NCI-H2081 treated with DMSO at 0.1 percent for 48 hours (cell line): ENCODE results near the gene RAB10.
"Not testable (repeated sequence)": the region's sequence is repeated elsewhere in the genome, so short reads cannot be mapped to it uniquely, and the experiment has no call there.

Experiments used
- DNase-seq: peaks from one replicate; lab custom pipeline; 2025; lab: John Stamatoyannopoulos, UW

The RAB10 gene

DNA sequence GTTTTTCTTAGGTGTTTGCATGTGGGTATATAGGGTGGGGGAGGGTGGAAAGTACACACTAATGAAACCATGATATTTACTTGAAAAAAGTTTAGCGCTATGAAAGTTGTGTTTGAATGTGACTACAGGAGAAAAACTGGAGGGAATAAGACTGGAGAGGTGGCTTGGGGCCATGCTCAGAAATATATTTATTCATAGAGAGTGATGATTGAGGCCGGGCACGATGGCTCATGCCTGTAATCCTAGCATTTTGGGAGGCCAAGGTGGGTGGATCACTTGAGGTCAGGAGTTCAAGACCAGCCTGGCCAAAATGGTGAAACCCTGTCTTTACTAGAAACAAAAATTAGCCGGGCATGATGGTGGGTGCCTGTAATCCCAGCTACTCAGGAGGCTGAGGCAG, 55.0 kb downstream of the RAB10 start:
- DNase-seq: not testable (repeated sequence)

DNA sequence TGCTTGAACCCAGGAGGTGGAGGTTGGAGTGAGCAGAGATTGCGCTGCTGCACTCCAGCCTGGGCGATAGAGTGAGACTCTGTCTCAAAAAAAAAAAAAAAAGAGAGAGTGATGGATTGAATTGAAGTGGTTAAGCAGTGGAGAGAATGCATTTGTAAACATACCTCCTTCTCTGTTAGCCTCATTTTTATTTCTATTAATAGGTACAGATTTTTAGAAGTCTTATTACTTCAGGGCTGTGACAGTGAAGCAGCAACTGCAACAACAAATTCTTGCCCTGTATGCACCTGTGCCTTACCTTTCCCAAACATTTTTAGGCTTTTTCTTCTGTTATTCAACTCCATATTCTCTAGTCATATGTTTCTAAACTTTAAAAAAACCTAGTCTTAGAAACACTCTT, 55.5 kb downstream of the RAB10 start:
- DNase-seq: no peak

DNA sequence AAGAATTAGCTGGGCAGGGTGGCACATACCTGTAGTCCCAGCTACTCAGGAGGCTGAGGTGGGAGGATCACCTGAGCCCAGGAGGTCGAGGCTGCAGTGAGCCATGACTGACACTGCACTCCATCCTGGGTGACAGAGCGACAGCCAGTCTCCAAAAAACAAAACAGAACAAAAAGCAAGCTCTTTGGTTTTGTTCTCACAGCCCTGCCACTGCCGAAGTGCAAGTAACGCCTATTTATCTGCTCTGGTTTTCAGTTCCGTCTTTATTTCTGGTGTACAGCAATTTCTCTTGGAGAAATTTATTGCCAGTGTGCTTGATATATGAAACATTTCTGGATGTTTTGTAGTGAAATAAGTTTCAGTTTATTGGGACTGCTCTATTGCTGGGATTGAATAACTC, 61.9 kb downstream of the RAB10 start:
- DNase-seq: no peak

DNA sequence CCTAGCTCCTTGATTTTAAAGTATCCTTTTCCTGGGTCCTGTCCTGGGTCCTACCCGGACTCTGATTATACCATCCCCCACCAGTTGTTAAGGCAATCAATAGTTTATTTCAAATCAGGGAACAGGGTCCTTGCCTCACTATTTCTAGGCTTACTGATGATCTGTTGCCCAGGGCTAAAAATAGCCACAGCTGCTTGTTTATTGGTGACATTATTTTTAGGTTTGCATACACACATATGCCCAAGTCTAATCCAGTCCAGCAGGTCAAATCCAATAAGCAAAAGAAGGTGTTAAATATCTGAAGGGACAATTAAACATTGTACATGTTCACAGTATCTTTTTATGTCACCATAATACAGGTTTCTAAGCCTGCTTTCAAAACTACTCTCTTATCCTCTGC, 66.0 kb downstream of the RAB10 start:
- no peak for DNase-seq

DNA sequence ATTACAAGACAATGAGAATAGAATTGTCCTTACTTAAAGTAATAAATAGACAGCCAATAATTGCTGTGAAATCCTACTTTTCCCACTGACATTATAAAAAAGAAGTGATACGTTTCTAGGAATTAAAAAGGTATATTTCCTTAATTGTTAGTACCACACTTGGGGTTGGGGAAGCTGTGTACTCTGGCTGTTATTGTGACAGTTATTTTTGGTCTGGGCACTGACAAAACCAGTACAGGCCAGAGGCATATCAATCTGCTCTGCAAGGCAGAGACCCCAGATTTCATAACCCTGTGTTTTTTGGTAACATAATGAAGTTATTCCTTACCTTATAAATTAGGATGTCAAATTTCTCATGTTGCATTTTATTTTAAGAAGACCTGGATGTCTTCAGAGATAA, 66.5 kb downstream of the RAB10 start:
- DNase-seq: no peak

DNA sequence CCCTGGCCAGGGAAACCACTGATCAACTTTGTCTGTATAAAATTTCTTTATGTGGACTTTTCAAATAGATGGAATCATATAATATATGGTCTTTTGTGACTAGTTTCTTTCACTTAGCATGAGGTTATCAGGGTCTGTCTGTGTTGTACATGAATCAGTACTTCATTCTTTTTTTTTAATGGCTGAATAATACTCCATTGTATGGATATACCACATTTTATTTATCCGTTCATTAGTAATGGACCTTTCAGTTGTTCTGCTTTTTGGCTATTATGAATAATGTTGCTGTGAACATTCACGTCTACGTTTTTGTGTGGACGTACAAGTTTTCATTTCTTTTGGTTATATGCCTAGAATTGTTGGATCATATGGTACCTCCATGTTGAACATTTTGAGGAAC, 69.9 kb downstream of the RAB10 start:
- no peak for DNase-seq

DNA sequence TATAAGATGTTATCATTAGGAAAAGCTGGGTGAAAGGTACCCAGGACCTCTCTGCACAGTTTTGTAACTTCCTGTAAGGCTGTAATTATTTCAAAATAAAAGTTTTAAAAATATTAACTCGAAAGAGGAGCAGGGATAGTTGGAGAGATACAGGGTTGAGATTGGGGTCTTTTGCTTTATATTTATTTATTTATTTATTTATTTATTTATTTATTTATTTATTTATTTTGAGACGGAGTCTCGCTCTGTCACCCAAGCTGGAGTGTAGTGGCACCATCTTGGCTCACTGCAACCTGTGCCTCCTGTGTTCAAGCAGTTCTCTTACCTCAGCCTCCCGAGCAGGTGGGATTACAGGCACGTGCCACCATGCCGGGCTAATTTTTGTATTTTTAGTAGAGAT, 74.8 kb downstream of the RAB10 start:
- not testable (repeated sequence) for DNase-seq

DNA sequence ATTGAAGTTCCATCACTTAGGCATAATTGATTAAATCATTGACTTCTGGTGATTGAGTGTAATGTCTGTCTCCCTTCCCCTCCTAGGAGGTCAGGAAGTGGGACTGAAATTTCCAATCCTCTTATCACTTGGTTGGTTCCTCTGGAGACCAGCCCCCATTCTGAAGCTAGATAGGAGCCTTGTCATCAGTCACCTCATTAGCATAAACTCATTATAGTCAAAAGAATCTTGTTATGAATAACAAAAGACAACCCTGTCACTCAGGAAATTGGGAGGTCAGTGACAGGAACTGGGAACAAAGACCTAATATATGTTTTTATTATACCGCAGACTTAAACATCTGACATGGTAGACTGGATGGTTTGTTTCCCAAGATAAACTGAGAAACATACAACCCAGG, 78.3 kb downstream of the RAB10 start:
- DNase-seq: no peak

DNA sequence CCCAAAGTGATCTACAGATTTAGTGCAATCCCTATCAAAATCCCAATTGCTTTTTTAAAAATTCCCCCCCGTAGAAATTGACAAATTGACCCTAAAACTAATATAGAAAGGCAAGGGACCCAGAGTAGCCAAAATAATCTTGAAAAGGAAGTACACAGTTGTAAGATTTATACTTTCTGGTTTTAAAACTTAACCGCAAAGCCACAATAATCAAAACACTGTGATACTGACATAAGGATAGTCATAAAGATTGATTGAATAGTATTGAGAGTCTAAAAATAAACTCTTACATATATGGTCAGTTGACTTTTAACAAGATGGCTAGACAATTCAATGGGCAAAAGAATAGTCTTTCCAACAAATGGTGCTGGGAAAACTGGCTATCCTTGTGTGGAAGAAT, 80.3 kb downstream of the RAB10 start:
- no peak for DNase-seq

DNA sequence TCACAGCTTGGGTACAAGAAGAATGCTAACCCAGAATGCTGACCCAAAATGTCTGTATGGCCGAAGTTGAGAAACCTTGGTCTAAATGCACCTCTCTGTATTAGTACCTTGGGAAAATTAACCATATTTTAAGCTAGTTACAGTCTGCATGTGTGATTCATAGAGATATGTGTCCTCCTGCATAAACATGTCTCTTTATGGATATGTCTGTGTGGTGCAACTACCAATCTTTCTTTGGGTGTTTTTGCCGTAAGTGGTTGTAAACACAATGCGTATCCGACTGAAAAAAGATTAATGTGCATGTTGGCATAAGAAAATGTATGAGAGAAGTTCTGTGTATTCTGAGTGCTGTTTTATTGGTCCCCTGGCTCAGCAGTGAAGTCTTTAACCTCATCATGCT, 84.8 kb downstream of the RAB10 start:
- no peak for DNase-seq

DNA sequence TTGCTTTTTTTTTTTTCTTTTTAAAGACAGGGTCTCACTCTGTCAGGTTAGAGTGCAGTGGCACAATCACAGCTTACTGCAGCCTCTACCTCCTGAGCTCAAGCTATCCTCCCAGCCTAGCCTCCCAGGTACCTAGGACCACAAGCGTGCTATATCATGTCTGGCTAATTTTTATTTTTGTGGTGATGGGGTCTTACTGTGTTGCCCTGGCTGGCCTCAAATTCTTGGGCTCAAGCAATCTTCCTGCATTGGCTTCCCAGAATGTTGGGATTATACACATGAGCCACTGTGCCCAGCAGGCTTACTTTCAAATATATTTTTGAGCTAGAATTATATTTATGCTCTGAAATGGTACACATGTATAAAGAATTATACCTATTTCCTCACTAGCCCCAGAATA, 85.6 kb downstream of the RAB10 start:
- DNase-seq: no peak

DNA sequence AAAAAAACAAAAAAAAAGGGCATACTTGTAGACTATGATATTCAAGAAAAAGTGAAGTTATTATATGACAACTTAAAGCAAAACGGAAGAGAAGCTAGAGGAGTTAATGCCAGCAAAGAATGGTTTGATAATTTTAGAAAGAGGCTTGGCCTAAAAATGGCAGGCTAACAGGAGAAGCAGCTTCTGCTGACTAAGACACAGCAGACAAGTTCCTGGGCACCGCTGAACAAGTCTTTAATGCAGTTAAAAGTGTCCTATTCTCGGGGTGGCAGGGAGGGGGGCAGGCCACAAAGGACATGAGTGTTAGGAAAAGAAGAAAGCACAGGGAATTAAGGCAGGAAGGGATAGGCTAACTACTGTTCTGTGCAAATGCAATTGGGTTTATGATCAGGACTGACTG, 88.7 kb downstream of the RAB10 start:
- DNase-seq: no peak

DNA sequence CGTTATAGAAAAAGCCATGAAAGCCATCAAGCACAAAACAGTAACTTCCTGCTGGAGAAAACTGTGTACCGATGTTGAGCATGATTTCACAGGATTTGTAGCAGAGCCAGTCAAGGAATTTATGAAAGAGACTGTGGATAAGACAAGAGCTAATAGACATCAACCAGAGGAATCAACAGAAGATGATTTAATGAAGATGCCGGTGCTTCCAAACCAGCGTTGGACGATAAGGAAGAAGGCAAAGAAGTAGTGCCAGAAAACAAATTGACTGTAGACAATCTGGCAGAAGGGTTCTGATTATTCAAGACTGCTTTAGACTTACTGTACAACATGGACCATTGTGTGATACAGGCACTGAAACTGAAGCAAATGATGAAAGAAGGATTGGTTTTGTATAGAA, 89.5 kb downstream of the RAB10 start:
- DNase-seq: no peak

DNA sequence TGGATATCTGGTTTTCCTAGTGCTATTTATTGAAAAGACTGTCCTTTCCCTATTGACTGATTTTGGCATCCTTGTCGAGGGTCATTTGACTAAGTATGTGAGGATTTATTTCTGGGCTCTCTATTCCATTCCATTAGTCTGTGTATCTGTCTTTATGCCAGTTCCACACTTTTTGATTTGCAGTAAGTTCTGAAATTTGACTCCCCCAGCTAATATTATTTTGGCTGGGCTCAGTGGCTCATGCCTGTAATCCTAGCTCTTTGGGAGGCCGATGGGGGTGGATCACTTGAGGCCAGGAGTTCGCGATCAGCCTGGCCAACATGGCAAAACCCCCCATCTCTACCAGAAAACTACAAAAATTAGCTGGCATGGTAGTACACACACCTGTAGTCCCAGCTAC, 92.2 kb downstream of the RAB10 start:
- DNase-seq: no peak

DNA sequence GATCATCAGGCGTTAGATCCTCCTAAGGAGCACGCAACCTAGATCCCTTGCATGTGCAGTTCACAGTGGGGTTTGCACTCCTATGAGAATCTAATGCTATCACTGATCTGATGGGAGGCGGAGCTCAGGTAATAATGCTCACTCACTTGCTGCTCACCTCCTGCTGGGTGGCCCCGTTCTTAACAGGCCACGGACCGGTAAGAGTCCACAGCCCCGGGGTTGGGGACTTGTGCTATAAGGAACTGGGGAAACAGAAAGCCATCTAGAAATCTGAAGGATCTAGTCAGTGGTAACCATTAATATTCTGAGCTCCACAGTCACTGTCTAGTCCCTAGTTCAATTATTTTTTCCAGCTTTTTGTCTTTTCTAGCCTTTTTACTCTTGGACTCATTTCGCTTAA, 94.3 kb downstream of the RAB10 start:
- no peak for DNase-seq

DNA sequence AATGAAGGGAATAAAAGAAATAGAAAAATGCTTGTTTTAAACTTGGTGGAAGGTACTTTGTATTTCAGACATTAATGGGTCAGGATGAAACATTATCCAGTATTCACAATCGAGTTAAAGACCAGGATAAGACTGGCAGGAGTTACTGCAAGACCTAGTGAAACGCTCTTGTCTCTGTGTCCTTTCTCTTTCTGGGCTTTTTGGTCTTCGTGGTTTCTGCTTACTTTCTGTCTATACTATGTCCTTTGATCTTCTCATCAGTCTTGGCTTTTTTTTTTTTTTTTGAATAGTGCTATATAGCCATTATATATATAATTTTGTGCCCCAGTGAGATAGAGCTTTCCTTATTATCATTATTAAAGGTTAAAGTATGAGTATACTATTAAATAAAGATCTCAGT, 96.9 kb downstream of the RAB10 start:
- no peak for DNase-seq

DNA sequence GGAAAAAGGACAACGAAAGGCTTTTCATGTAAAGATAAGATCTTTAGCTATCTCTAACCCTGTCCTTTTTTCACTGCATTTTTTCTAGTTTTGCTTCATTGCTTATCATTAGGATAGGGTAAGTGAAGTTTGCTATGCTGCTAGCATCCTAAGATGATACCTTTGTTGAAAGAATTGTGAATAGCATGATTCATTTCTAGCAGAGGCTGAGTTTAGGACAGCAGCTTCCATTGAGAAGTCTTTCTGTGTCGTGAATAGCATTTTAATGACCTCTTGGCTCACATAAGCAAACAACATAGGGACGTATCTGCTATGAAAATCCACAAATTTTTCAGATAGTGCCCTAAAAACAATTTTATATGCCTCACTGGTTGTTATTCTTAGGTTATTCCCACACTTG, 102.6 kb downstream of the RAB10 start:
- DNase-seq: no peak

DNA sequence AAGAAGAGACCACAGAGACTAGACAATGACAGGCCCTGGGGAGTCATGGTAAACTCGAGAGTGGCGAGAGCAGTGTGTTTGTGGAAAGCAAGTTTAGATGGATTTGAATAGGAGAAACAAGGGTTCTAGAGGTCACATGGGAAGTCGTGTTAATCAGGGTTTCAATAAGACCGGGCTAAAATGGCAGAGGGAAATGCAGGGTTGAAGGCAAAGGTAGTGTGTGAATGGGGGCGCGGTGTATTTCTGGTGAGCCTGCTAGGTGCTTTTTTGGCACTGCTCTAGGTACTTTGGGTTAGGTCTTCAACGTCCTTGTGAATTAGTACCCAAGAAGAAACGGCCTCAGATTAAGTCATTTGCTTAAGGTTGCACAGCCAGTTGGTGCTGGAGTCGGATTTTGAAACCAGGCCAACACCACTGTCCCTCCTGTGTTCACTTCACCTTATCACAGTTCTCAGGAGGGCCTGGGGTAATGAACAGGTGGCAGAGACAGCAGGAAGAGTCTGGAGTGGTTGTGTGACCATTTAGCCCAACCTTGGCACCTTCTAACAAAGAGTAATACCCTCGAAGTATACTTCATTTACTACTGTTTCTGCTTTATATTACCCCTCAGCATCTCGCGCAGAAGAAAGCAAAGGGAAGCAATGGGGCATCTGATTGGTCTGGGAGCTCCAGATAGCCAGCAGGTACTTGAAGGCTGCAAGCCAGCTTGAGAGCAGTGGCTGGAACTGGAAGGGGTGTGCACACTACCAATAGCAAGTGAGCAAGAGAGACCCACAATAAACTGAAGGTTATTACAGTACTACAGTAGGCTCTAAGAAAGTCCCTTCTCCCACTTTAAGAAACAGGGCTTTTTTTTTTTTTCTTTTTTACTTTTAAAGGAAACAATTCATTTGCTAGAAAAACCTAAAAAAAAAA, 105.6 kb downstream of the RAB10 start:
- DNase-seq: no peak

DNA sequence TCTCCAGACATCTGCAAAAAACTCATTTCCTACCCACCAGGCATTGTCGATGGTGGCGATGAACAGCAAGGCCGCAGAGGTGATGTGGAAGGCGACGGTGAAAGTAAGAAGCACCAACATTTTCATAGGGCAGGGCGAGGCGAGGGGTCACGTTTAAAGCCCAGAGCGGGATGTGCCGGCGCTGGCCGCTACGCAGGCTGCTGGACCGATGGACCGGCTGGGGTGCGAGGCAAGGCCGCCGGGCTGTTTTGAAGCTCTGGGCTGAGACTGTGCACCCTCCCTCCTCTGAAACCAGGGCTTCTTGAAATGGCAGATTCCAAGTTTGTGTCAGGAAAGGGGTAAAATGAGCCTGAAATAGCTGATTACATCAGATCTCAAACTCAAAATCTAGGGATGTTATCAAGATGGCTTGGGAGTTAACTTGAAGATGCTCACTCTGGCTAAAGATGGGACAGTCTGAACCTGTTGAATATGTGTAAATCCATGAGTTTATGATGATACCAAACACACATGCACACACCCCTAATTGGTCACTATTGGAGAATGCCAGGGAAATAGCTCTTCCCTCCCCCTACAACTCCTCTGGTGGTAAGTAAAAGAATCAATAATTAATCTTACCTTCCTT, 107.4 kb downstream of the RAB10 start:
- no peak for DNase-seq

DNA sequence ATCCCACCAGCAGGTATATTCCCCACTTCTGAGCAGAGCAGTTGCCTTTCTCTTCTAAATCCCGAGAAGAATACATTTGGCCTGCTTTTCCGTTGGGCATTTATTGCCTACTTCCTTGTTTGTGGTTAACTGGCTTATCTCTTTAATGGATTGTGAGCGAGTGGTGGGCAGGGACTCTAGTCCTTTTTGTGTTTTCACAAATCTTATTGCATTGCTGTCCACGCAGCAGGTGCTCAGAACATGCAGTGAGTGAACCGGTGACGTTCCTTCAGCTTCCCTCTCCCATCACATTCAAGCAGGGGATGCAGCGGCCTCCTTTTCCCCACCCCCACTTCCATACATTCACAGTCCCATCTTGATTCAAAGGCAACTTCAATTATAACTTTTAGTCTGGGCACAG, 110.1 kb downstream of the RAB10 start:
- DNase-seq: no peak

DNA sequence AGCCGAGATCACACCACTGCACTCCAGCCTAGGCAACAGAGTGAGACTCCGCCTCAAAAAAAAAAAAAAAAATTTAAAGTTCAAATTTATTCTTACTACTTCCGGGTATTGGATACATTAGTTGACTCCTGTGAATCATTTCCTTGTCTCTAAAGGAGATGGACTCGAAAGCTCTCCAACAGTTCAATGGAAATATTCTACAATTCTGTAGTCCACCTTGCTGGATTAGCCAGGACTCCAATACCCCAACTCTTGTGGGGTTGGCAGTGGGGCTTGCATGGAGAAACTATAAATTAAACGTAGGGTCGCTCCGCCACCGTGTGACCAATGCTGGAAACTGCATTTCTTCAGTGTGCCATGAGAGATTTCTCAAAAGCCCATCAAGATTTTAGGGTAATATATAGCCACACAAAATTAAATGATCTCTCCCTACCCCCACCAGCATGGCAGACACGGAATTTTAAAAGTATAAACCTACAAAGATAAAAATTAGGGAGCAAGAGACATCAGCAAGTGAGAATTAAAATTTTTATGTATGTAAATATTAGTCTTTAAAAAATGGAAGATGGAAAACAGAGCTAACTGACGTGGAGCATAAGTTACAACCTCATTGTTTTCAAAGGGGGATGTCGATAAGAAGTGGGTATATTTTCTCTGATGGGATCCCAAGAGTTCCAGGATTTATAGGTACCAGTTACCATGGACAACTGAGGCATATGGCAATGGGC, 111.2 kb downstream of the RAB10 start:
- no peak for DNase-seq

DNA sequence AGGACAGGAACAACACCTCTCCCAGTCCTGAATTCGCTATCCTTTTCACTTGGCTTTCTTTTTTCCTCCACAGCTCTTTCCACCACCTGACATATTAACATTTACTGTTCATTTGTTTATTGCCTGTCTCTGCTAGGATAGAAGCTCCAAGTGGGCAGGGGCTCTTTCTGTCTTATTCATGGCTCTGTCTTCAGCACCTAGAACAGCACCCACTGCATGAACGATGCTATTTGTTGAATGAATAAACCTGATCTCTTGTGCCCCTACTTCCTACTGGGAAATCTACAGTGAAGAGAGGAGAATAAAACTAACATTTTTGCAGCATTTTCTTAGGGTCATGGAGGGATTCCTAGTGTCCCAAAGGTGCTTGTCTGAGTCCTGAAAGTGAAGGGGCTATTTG, 114.6 kb downstream of the RAB10 start:
- no peak for DNase-seq

DNA sequence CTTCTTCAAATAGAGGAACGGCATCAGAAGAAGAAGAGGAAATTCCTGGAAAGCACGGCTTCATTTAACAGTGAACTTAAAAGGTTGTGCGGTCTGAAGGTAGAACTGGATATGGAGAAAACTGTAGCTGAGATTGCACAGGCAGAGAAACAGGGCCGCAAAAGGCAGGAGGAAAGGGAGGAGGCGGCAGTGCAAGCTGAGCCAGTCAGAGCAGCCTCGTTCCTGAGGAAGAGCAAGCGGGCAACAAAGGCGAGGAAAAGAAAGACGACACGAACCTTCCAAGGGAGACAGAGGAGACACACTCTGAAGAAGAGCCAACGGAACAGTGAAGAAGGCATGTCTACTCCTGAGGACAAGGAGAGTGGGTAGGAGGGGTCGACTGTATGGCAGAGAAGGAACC, 116.4 kb downstream of the RAB10 start:
- no peak for DNase-seq
